Hepatocyte (in vitro differentiated cells): ENCODE results near the gene MARCHF3. TPM values are rescaled to one million over a fixed set of nuclear protein-coding genes. Genes with fewer than 3 reads are reported as not detected.

ENCODE experiments used
- DNase-seq: peaks from one replicate; pipeline ENCODE4 v3.0.0-alpha.2; 2016; ENCODE audit warnings: low spot score
- H2AFZ ChIP-seq: fragments of 200-600 bp; sonication (generic); 2 replicates; pipeline ENCODE4 v1.6.0; 2016; ENCODE audit warnings: antibody characterized with exemption, mild to moderate bottlenecking
- H3K27ac ChIP-seq: fragments of 200-600 bp; sonication (generic); 2 replicates; pipeline ENCODE4 v1.5.1; 2016; ENCODE audit warnings: mild to moderate bottlenecking
- H3K27me3 ChIP-seq: fragments of 200-600 bp; sonication (generic); 2 replicates; pipeline ENCODE4 v1.6.1; 2016
- H3K36me3 ChIP-seq: fragments of 200-600 bp; sonication (generic); replicated peaks from 2 replicates; pipeline ENCODE4 v1.5.1; 2016; ENCODE audit warnings: low read depth; ENCODE audit not compliant: insufficient read depth
- H3K4me1 ChIP-seq: fragments of 200-600 bp; sonication (generic); 2 replicates; pipeline ENCODE4 v1.5.1; 2016; ENCODE audit warnings: mild to moderate bottlenecking, moderate library complexity; ENCODE audit not compliant: insufficient read depth
- H3K4me2 ChIP-seq: fragments of 200-600 bp; sonication (generic); 2 replicates; pipeline ENCODE4 v1.6.0; 2016
- H3K4me3 ChIP-seq: fragments of 200-600 bp; sonication (generic); 2 replicates; pipeline ENCODE4 v1.5.1; 2016; ENCODE audit warnings: mild to moderate bottlenecking
- H3K79me2 ChIP-seq: fragments of 200-600 bp; sonication (generic); 2 replicates; pipeline ENCODE4 v1.6.0; 2017; ENCODE audit warnings: mild to moderate bottlenecking
- H3K9me2 ChIP-seq: fragments of 200-600 bp; sonication (generic); replicated peaks from 2 replicates; pipeline ENCODE4 v1.6.0; 2017; ENCODE audit warnings: mild to moderate bottlenecking; ENCODE audit not compliant: insufficient read depth
- H3K9me3 ChIP-seq: fragments of 200-600 bp; sonication (generic); 2 replicates; pipeline ENCODE4 v1.5.1; 2016; ENCODE audit warnings: low read depth, mild to moderate bottlenecking
- H4K20me1 ChIP-seq: fragments of 200-600 bp; sonication (generic); 2 replicates; pipeline ENCODE4 v1.6.0; 2016; ENCODE audit warnings: mild to moderate bottlenecking; ENCODE audit not compliant: insufficient read depth, poor library complexity, severe bottlenecking
- EZH2 ChIP-seq: fragments of 200-600 bp; sonication (generic); IDR thresholded peaks from 2 replicates; pipeline ENCODE4 v1.6.1; 2016; ENCODE audit warnings: antibody characterized with exemption, mild to moderate bottlenecking, borderline replicate concordance
- EZH2phosphoT487 ChIP-seq: fragments of 200-600 bp; sonication (generic); IDR thresholded peaks from one replicate; pipeline ENCODE4 v1.6.1; 2018; ENCODE audit warnings: antibody characterized with exemption, mild to moderate bottlenecking, low read depth, moderate library complexity; ENCODE audit not compliant: unreplicated experiment, severe bottlenecking
- WGBS: methylation state at CpG from one replicate; pipeline ENCODE4 v1.1.6; 2016; ENCODE audit warnings: low lambda C conversion rate; ENCODE audit errors: missing lambda C conversion rate; 5-methylcytosine and 5-hydroxymethylcytosine counted together
- polyA plus RNA-seq: library from polyadenylated mRNA; unstranded; fragments of >200 nt; fragmentation: Nextera tagmentation; extraction: Ambion mirVana; gene quantifications from 2 replicates; pipeline ENCODE4 v1.2.1, GENCODE V29; 2016
- total RNA-seq: library from RNA; depleted of rRNA; stranded (reverse); fragments of >200 nt; gene quantifications from 2 replicates; pipeline ENCODE4 v1.2.3, GENCODE V29; 2014
- TF ChIP-seq, protein P1 (sequence below): fragments of 200-600 bp; sonication (generic); IDR thresholded peaks from 2 replicates; pipeline ENCODE4 v1.5.1; 2016; ENCODE audit warnings: antibody characterized with exemption, mild to moderate bottlenecking; ENCODE audit not compliant: poor library complexity

The MARCHF3 gene
- total and polyA plus RNA-seq, 2 experiments from 2014 or later = 9.4 to 20.4 TPM

DNA sequence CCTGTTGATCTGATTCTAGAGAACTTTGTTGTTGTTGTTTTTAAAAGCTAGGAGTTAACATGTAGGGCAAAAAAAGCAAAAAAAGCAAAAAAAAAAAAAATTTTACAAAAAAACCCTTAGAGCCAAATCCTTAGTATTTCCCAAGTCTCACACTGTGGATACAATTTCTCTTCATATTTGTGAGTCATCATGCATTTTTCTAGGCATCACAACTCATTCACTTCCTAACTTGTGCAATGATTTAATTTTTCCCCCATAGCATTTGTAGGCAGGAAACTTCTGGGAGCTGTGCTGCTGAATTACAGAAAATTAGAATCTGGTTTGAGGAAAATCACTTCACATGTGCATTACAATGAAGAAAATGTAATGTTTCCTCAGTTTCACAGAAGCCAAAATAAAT lies 91.9 kb downstream of the MARCHF3 start:
- no peaks in the 10 kb centered on the region for H3K9me2 ChIP-seq
- H2AFZ ChIP-seq = no peak overlapping the region
- H3K4me3 ChIP-seq = no peak overlapping the region
- no peak overlapping the region for H3K27ac ChIP-seq
- H4K20me1 ChIP-seq = no peaks in the 10 kb centered on the region
- no peaks in the 10 kb centered on the region for H3K79me2 ChIP-seq
- TF ChIP-seq, protein P1, sequence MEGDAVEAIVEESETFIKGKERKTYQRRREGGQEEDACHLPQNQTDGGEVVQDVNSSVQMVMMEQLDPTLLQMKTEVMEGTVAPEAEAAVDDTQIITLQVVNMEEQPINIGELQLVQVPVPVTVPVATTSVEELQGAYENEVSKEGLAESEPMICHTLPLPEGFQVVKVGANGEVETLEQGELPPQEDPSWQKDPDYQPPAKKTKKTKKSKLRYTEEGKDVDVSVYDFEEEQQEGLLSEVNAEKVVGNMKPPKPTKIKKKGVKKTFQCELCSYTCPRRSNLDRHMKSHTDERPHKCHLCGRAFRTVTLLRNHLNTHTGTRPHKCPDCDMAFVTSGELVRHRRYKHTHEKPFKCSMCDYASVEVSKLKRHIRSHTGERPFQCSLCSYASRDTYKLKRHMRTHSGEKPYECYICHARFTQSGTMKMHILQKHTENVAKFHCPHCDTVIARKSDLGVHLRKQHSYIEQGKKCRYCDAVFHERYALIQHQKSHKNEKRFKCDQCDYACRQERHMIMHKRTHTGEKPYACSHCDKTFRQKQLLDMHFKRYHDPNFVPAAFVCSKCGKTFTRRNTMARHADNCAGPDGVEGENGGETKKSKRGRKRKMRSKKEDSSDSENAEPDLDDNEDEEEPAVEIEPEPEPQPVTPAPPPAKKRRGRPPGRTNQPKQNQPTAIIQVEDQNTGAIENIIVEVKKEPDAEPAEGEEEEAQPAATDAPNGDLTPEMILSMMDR = no peak
- TF ChIP-seq EZH2 (no peak), EZH2phosphoT487 (no peak)
- DNase-seq = no peak
- no peaks in the 10 kb centered on the region for H3K4me1 ChIP-seq
- no peaks in the 10 kb centered on the region for H3K27me3 ChIP-seq
- no peak overlapping the region for H3K4me2 ChIP-seq
- H3K36me3 ChIP-seq = no peaks in the 10 kb centered on the region
- H3K9me3 ChIP-seq = no peaks in the 10 kb centered on the region

- H3K79me2 ChIP-seq = no peaks in the 10 kb centered on the region
- H3K4me3 ChIP-seq = no peak overlapping the region
- H3K4me1 ChIP-seq = no peaks in the 10 kb centered on the region
- no peaks in the 10 kb centered on the region for H3K9me2 ChIP-seq
- no peaks in the 10 kb centered on the region for H3K9me3 ChIP-seq
- no peaks in the 10 kb centered on the region for H3K36me3 ChIP-seq
- no peak overlapping the region for H3K4me2 ChIP-seq
- no peak for DNase-seq
- H3K27me3 ChIP-seq = no peaks in the 10 kb centered on the region
- H4K20me1 ChIP-seq = no peaks in the 10 kb centered on the region
- no peak for TF ChIP-seq EZH2phosphoT487
- TF ChIP-seq, protein P1 = no peak
- no peak for TF ChIP-seq EZH2
- no peak overlapping the region for H2AFZ ChIP-seq
- 94% methylated on average over 2 of the region's 2 CpGs for WGBS
- H3K27ac ChIP-seq = no peak overlapping the region
These were observed 92.6 kb downstream of the MARCHF3 start for GRCh38 chr5:126937771-126938170.

GRCh38 chr5:126936775-126937418 lies 93.5 kb downstream of the MARCHF3 start:
- 96% methylated on average over 4 of the region's 4 CpGs for WGBS
- DNase-seq = no peak
- H3K36me3 ChIP-seq = no peaks in the 10 kb centered on the region
- H3K4me1 ChIP-seq = no peaks in the 10 kb centered on the region
- no peaks in the 10 kb centered on the region for H3K9me3 ChIP-seq
- no peak overlapping the region for H3K27ac ChIP-seq
- no peaks in the 10 kb centered on the region for H4K20me1 ChIP-seq
- H3K79me2 ChIP-seq = no peaks in the 10 kb centered on the region
- H3K4me2 ChIP-seq = no peak overlapping the region
- H3K4me3 ChIP-seq = no peak overlapping the region
- H3K9me2 ChIP-seq = no peaks in the 10 kb centered on the region
- H2AFZ ChIP-seq = no peak overlapping the region
- H3K27me3 ChIP-seq = no peaks in the 10 kb centered on the region
- TF ChIP-seq, protein P1 = no peak
- TF ChIP-seq EZH2 = no peak
- no peak for TF ChIP-seq EZH2phosphoT487
